ENCODE data around the gene APOBEC3B.
"Not testable (repeated sequence)": the region's sequence is repeated elsewhere in the genome, so short reads cannot be mapped to it uniquely, and the experiment has no call there.

Gene APOBEC3B

GRCh38 chr22:38981992-38982927, at the start of gene APOBEC3B:
APOBEC3B (plus strand) TSS chr22:38982347; CDS start chr22:38982454, 107 bp downstream.
- no peak for DNase-seq

- DNase-seq = peak; percentile 95
Measured at GRCh38 chr22:38935023-38935422, 47.1 kb upstream of the APOBEC3B start.

GRCh38 chr22:38935616-38936015, 46.5 kb upstream of the APOBEC3B start:
- no peak for DNase-seq

- no peak for DNase-seq
Measured at GRCh38 chr22:38936562-38936961, 45.6 kb upstream of the APOBEC3B start.

- no peak for DNase-seq
Measured at GRCh38 chr22:38937036-38937435, 45.1 kb upstream of the APOBEC3B start.

- no peak for DNase-seq
Measured at GRCh38 chr22:38937541-38937940, 44.6 kb upstream of the APOBEC3B start.

GRCh38 chr22:38938221-38938620, 43.9 kb upstream of the APOBEC3B start:
- no peak for DNase-seq

GRCh38 chr22:38938925-38939324, 43.2 kb upstream of the APOBEC3B start:
- no peak for DNase-seq

- DNase-seq = no peak
Measured at GRCh38 chr22:38940811-38941384, 41.2 kb upstream of the APOBEC3B start.

- DNase-seq = no peak
Measured at GRCh38 chr22:38941488-38941987, 40.6 kb upstream of the APOBEC3B start.

GRCh38 chr22:38942702-38943101, 39.4 kb upstream of the APOBEC3B start:
- no peak for DNase-seq

- DNase-seq = no peak
Measured at GRCh38 chr22:38943201-38943600, 38.9 kb upstream of the APOBEC3B start.

- no peak for DNase-seq
Measured at GRCh38 chr22:38943882-38944281, 38.3 kb upstream of the APOBEC3B start.

- no peak for DNase-seq
Measured at GRCh38 chr22:38944653-38945052, 37.5 kb upstream of the APOBEC3B start.

- not testable (repeated sequence) for DNase-seq
Measured at GRCh38 chr22:38945706-38946338, 36.3 kb upstream of the APOBEC3B start.

GRCh38 chr22:38946771-38947170, 35.4 kb upstream of the APOBEC3B start:
- DNase-seq = no peak

- DNase-seq = no peak
Measured at GRCh38 chr22:38947321-38948140, 34.6 kb upstream of the APOBEC3B start.

GRCh38 chr22:38948181-38948940, 33.8 kb upstream of the APOBEC3B start:
- DNase-seq = no peak

- no peak for DNase-seq
Measured at GRCh38 chr22:38949889-38950405, 32.2 kb upstream of the APOBEC3B start.

- no peak for DNase-seq
Measured at GRCh38 chr22:38950527-38951295, 31.4 kb upstream of the APOBEC3B start.

GRCh38 chr22:38951734-38952133, 30.4 kb upstream of the APOBEC3B start:
- no peak for DNase-seq

Data from NCI-H1105 (cell line).